Measurements from ENCODE around the gene LSAMP. TPM values are rescaled to one million over a fixed set of nuclear protein-coding genes. Genes with fewer than 3 reads are reported as not detected.

Gene LSAMP
- total RNA-seq, 2 experiments from 2014 or later = not detected

- Mint-ChIP-seq H3K4me3 (no peak overlapping the region), H3K4me1 (ENCODE audit: low read depth) (no peaks in the 10 kb centered on the region), H3K36me3 (ENCODE audit: low read depth) (no peaks in the 10 kb centered on the region), H3K27me3 (no peaks in the 10 kb centered on the region), H3K27ac (no peak overlapping the region), H3K9me3 (no peaks in the 10 kb centered on the region)
- TF ChIP-seq CTCF (IDR thresholded peaks at IDR 0.05) = no peak
- ChIA-PET CTCF (no interaction called here), POLR2A (no interaction called here)
- DNase-seq = no peak
- ATAC-seq = no peak
- intact Hi-C loops (cut with micrococcal nuclease) = no loop called here
These were observed 439.9 kb downstream of the LSAMP start for GRCh38 chr3:116005404-116005803.

- no peaks in the 10 kb centered on the region for H3K9me3 Mint-ChIP-seq
- TF ChIP-seq CTCF (IDR thresholded peaks at IDR 0.05) = no peak
- intact Hi-C loops (cut with micrococcal nuclease) = no loop called here
- no peaks in the 10 kb centered on the region for H3K4me1 Mint-ChIP-seq (ENCODE audit: low read depth)
- POLR2A ChIA-PET = no interaction called here
- no peak for ATAC-seq
- no peaks in the 10 kb centered on the region for H3K36me3 Mint-ChIP-seq (ENCODE audit: low read depth)
- DNase-seq = no peak
- no peak overlapping the region for H3K27ac Mint-ChIP-seq
- no peak overlapping the region for H3K4me3 Mint-ChIP-seq
- CTCF ChIA-PET = no interaction called here
- no peaks in the 10 kb centered on the region for H3K27me3 Mint-ChIP-seq
These were observed 443.1 kb downstream of the LSAMP start for GRCh38 chr3:116002235-116002634.

- H3K27ac Mint-ChIP-seq = no peak overlapping the region
- DNase-seq (no peak), ATAC-seq (no peak)
- no peak overlapping the region for H3K4me3 Mint-ChIP-seq
- ChIA-PET POLR2A (no interaction called here), CTCF (no interaction called here)
- no peaks in the 10 kb centered on the region for H3K9me3 Mint-ChIP-seq
- H3K36me3 Mint-ChIP-seq (ENCODE audit: low read depth) = no peaks in the 10 kb centered on the region
- no peak for TF ChIP-seq CTCF (IDR thresholded peaks at IDR 0.05)
- no peaks in the 10 kb centered on the region for H3K27me3 Mint-ChIP-seq
- intact Hi-C loops (cut with micrococcal nuclease) = no loop called here
- no peaks in the 10 kb centered on the region for H3K4me1 Mint-ChIP-seq (ENCODE audit: low read depth)
These were observed 444.1 kb downstream of the LSAMP start for GRCh38 chr3:116001151-116001621.

GRCh38 chr3:116000311-116000710, 445.0 kb downstream of the LSAMP start:
- ChIA-PET POLR2A (no interaction called here), CTCF (no interaction called here)
- Mint-ChIP-seq H3K4me3 (no peak overlapping the region), H3K27ac (no peak overlapping the region), H3K9me3 (no peaks in the 10 kb centered on the region), H3K27me3 (no peaks in the 10 kb centered on the region), H3K36me3 (ENCODE audit: low read depth) (no peaks in the 10 kb centered on the region), H3K4me1 (ENCODE audit: low read depth) (no peaks in the 10 kb centered on the region)
- intact Hi-C loops (cut with micrococcal nuclease) = no loop called here
- DNase-seq (no peak), ATAC-seq (no peak)
- no peak for TF ChIP-seq CTCF (IDR thresholded peaks at IDR 0.05)

- Mint-ChIP-seq H3K27me3 (no peaks in the 10 kb centered on the region), H3K9me3 (no peaks in the 10 kb centered on the region), H3K4me1 (ENCODE audit: low read depth) (no peaks in the 10 kb centered on the region), H3K27ac (no peak overlapping the region), H3K4me3 (no peak overlapping the region), H3K36me3 (ENCODE audit: low read depth) (no peaks in the 10 kb centered on the region)
- DNase-seq (no peak), ATAC-seq (no peak)
- no peak for TF ChIP-seq CTCF (IDR thresholded peaks at IDR 0.05)
- CTCF ChIA-PET = no interaction called here
- intact Hi-C loops (cut with micrococcal nuclease) = no loop called here
- POLR2A ChIA-PET = no interaction called here
These were observed 445.7 kb downstream of the LSAMP start for GRCh38 chr3:115999613-116000012.

Data from activated CD8-positive, alpha-beta T cell treated with anti-CD3 and anti-CD28 coated beads for 36 hours (primary cell).